SK-N-MC (cell line): ENCODE results near the gene PCGF3.

Experiments used
- EZH2 ChIP-seq: fragments of 200-600 bp; sonication (generic); IDR thresholded peaks from one replicate; pipeline ENCODE4 v1.6.1; 2017; ENCODE audit warnings: antibody characterized with exemption
- POLR2AphosphoS5 ChIP-seq: IDR thresholded peaks from 2 replicates; pipeline ENCODE4 v1.6.1; 2012; ENCODE audit warnings: mild to moderate bottlenecking, low read depth, low read length, borderline replicate concordance

DNA sequence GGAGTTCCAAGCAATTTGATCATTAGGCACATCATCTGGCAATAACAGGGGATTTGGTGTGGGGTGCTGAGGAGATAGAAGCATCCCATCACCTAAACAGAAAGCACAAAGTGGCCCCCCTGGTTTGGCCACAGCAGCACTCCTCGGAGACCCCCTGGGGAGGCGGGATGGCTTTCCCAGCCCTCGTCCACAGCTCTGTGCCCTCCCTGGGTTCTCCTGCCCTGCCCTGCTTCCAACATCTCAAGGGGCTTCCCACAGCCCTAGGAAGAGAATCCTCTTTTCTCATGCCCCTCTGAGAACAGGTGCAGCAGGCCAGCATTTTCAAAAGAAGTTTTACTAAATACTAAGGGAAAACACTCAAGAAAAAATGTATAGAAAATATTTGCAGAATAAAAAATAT is 44.4 kb upstream of the PCGF3 start:
- TF ChIP-seq POLR2AphosphoS5 (no peak), EZH2 (no peak)
